Esophagus squamous epithelium (tissue), 5 donors: ENCODE data around the gene ZFYVE28. TPM values are rescaled to one million over a fixed set of nuclear protein-coding genes. Genes with fewer than 3 reads are reported as not detected.

Experiments used
- DNase-seq: peaks from one replicate; lab custom pipeline; 2025; lab: John Stamatoyannopoulos, UW
- H3K27ac ChIP-seq, 4 donors: fragments of 200-600 bp; sonication (generic); one replicate each; pipeline ENCODE4 v1.5.1; 2016 to 2019; ENCODE audit warnings: mild to moderate bottlenecking in 1 of 4
- H3K27me3 ChIP-seq, 4 donors: fragments of 200-600 bp; sonication (generic); 1 replicate in 3 of 4; 2 replicates in 1 of 4; pipeline versions ENCODE4 v1.5.1 to v1.6.0; 2017 to 2021; ENCODE audit warnings: antibody characterized with exemption in 1 of 4
- H3K36me3 ChIP-seq, 3 donors: fragments of 200-600 bp; sonication (generic); one replicate each; pipeline ENCODE4 v1.5.1; 2016 to 2019
- H3K4me1 ChIP-seq, 3 donors: fragments of 200-600 bp; sonication (generic); one replicate each; pipeline ENCODE4 v1.5.1; 2017 to 2019
- H3K4me3 ChIP-seq, 4 donors: fragments of 200-600 bp; sonication (generic); 1 replicate in 3 of 4; 2 replicates in 1 of 4; pipeline ENCODE4 v1.5.1; 2016 to 2019; ENCODE audit warnings: mild to moderate bottlenecking in 2 of 4, moderate library complexity in 1 of 4
- H3K9me3 ChIP-seq, 3 donors: fragments of 200-600 bp; sonication (generic); one replicate each; pipeline ENCODE4 v1.5.1; 2016 to 2019
- CTCF ChIP-seq, 6 experiments: fragments of 450-650 bp in 4 of 6; fragments of 200-600 bp in 2 of 6; sonication (generic) in 2 of 6; IDR thresholded peaks; one replicate each; pipeline ENCODE4 v1.5.1; 2016 to 2019; ENCODE audit warnings: antibody characterized with exemption in 6 of 6, mild to moderate bottlenecking in 4 of 6, moderate library complexity in 4 of 6
- POLR2A ChIP-seq, 4 donors: fragments of 450-650 bp; IDR thresholded peaks; one replicate each; pipeline ENCODE4 v1.6.1; 2017; ENCODE audit warnings: antibody characterized with exemption in 4 of 4, mild to moderate bottlenecking in 4 of 4, moderate library complexity in 3 of 4
- WGBS, 2 donors: methylation state at CpG; one replicate each; pipeline ENCODE4 v1.1.5; 2018; 5-methylcytosine and 5-hydroxymethylcytosine counted together
- intact Hi-C: fragments of 100-400 bp; cut with DNase I; formaldehyde crosslinking; loops from one replicate; pipeline ENCODE4 v1.15.0; 2022
- total RNA-seq, 4 donors: library from RNA; depleted of rRNA; stranded (reverse); fragments of >200 nt; gene quantifications; one replicate each; pipeline ENCODE4 v1.1.0, GENCODE V29; 2016
- donor health status: DM: yes; HTN: yes; CAD: no.

ZFYVE28 gene
- total RNA-seq, 4 donors from 2014 or later, result 5.1 to 8.5 (median 8.2) TPM

- TF ChIP-seq POLR2A (IDR thresholded peaks at IDR 0.05) (no peak), CTCF (IDR thresholded peaks at IDR 0.05) (no peak)
- 91 to 93% methylated on average over 14 of the region's 14 CpGs for WGBS, 2 donors
- intact Hi-C loops, result no loop called here
Measured at GRCh38 chr4:2377241-2377640, 41.2 kb downstream of the ZFYVE28 start.

GRCh38 chr4:2375427-2375826, 43.0 kb downstream of the ZFYVE28 start:
- Histone ChIP-seq H3K4me3 (no peak overlapping the region), H3K4me1 (no peaks in the 10 kb centered on the region), H3K9me3 (no peaks in the 10 kb centered on the region), H3K27ac (no peak overlapping the region), H3K27me3 (no peaks in the 10 kb centered on the region), H3K36me3 (no peaks in the 10 kb centered on the region)
- intact Hi-C loops, result no loop called here
- no peak for TF ChIP-seq POLR2A (IDR thresholded peaks at IDR 0.05)
- no peak for TF ChIP-seq CTCF (IDR thresholded peaks at IDR 0.05)
- WGBS, 2 donors, result 57 to 84% methylated on average over 7 to 9 of the region's 10 CpGs
- DNase-seq, result no peak

More at GRCh38 chr4:2377241-2377640, 41.2 kb downstream of the ZFYVE28 start:
- H3K4me1 ChIP-seq, result no peaks in the 10 kb centered on the region
- H3K9me3 ChIP-seq, result no peaks in the 10 kb centered on the region
- no peaks in the 10 kb centered on the region for H3K36me3 ChIP-seq
- H3K27me3 ChIP-seq, result no peaks in the 10 kb centered on the region
- no peak overlapping the region for H3K27ac ChIP-seq
- no peak for DNase-seq
- no peak overlapping the region for H3K4me3 ChIP-seq

- no peaks in the 10 kb centered on the region for H3K36me3 ChIP-seq
- 75 to 76% methylated on average over 7 of the region's 7 CpGs for WGBS, 2 donors
- no peaks in the 10 kb centered on the region for H3K4me1 ChIP-seq
- no peak for TF ChIP-seq POLR2A (IDR thresholded peaks at IDR 0.05)
- no peak for TF ChIP-seq CTCF (IDR thresholded peaks at IDR 0.05)
- no peaks in the 10 kb centered on the region for H3K27me3 ChIP-seq
- H3K27ac ChIP-seq, result no peak overlapping the region
- no peak overlapping the region for H3K4me3 ChIP-seq
- DNase-seq, result no peak
- H3K9me3 ChIP-seq, result peaks cover 0 to 4% (median 4%) of the 10 kb centered on the region in 3 donors
- intact Hi-C loops, result no loop called here
Measured at GRCh38 chr4:2373532-2373931, 44.9 kb downstream of the ZFYVE28 start.

- no peak for TF ChIP-seq POLR2A (IDR thresholded peaks at IDR 0.05)
- no peak for TF ChIP-seq CTCF (IDR thresholded peaks at IDR 0.05)
- peaks cover 0 to 4% (median 4%) of the 10 kb centered on the region in 3 donors for H3K9me3 ChIP-seq
- no peaks in the 10 kb centered on the region for H3K4me1 ChIP-seq
- no peak for DNase-seq
- intact Hi-C loops, result no loop called here
- H3K36me3 ChIP-seq, result no peaks in the 10 kb centered on the region
- no peak overlapping the region for H3K27ac ChIP-seq
- whole genome bisulfite sequencing, 2 donors, result 86 to 100% methylated on average over 5 of the region's 14 CpGs
- H3K4me3 ChIP-seq, result no peak overlapping the region
- H3K27me3 ChIP-seq, result no peaks in the 10 kb centered on the region
Measured at GRCh38 chr4:2372488-2373030, 45.9 kb downstream of the ZFYVE28 start.

- Histone ChIP-seq H3K27ac (no peak overlapping the region), H3K27me3 (no peaks in the 10 kb centered on the region), H3K4me1 (no peaks in the 10 kb centered on the region), H3K36me3 (no peaks in the 10 kb centered on the region), H3K4me3 (no peak overlapping the region), H3K9me3 (peaks cover 0 to 4% (median 4%) of the 10 kb centered on the region in 3 donors)
- TF ChIP-seq POLR2A (IDR thresholded peaks at IDR 0.05) (no peak), CTCF (IDR thresholded peaks at IDR 0.05) (no peak)
- intact Hi-C loops, result no loop called here
- 73 to 80% methylated on average over 17 to 23 of the region's 27 CpGs for WGBS, 2 donors
- no peak for DNase-seq
Measured at GRCh38 chr4:2371765-2372487, 46.5 kb downstream of the ZFYVE28 start.
